Gastrocnemius medialis (tissue), 4 donors: ENCODE data around the gene SHISA8.

Experiments
- POLR2A ChIP-seq, 2 donors: fragments of 450-650 bp; IDR thresholded peaks; one replicate each; pipeline ENCODE4 v1.6.1; 2017; ENCODE audit warnings: antibody characterized with exemption in 2 of 2, mild to moderate bottlenecking in 2 of 2, moderate library complexity in 2 of 2
- TF ChIP-seq, protein P1 (sequence below), 5 experiments: fragments of 450-650 bp in 3 of 5; fragments of 200-600 bp in 2 of 5; sonication (generic) in 2 of 5; IDR thresholded peaks in 4 of 5; conservative IDR thresholded peaks in 1 of 5; 1 replicate in 4 of 5; 2 replicates in 1 of 5; pipeline ENCODE4 v1.5.1; 2016 to 2019; ENCODE audit warnings: antibody characterized with exemption in 5 of 5, mild to moderate bottlenecking in 3 of 5, moderate library complexity in 3 of 5

DNA sequence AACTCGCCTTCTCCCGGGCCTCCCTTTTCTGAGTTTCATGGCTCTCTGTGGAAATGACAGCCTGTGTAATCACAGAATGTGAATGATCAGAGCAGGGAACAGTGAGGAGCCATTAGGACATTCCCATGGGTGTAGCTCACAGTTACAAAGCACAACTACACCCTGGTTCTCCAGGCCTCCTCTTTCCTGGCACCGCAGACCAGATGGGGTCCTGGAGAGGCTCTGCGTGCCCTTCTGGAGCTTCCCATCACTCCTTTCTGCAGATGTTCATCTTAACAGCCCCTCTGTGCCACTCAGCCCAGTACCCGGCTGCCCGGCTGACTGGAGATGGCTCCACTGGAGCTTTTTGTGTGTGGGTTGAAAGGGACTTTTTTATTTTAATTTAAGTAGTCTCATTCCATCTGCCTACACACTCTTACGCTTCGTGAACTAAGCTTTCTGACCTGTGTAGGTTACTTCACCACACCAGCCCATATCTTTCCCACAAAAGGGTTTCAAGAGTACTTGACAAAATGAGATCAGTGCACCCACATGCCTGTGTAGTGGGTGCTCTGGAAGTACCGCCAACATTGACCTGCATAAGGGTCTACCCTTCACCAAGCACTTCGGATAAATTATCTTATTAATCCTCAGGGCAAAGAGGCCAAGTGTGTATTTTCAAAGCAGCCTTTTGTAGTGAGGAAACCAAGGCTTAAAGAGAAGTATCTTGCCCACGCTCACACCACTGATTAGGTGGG, 52.2 kb downstream of the SHISA8 start:
- TF ChIP-seq POLR2A (IDR thresholded peaks at IDR 0.05), result no peak
- TF ChIP-seq, protein P1, sequence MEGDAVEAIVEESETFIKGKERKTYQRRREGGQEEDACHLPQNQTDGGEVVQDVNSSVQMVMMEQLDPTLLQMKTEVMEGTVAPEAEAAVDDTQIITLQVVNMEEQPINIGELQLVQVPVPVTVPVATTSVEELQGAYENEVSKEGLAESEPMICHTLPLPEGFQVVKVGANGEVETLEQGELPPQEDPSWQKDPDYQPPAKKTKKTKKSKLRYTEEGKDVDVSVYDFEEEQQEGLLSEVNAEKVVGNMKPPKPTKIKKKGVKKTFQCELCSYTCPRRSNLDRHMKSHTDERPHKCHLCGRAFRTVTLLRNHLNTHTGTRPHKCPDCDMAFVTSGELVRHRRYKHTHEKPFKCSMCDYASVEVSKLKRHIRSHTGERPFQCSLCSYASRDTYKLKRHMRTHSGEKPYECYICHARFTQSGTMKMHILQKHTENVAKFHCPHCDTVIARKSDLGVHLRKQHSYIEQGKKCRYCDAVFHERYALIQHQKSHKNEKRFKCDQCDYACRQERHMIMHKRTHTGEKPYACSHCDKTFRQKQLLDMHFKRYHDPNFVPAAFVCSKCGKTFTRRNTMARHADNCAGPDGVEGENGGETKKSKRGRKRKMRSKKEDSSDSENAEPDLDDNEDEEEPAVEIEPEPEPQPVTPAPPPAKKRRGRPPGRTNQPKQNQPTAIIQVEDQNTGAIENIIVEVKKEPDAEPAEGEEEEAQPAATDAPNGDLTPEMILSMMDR (IDR thresholded peaks at IDR 0.05 in 4 of 5, conservative IDR thresholded peaks at IDR 0.05 in 1 of 5), result no peak
